Esophagus muscularis mucosa (tissue), 4 donors: ENCODE results near the gene GLRB. TPM values are rescaled to one million over a fixed set of nuclear protein-coding genes. Genes with fewer than 3 reads are reported as not detected.

Experiments
- DNase-seq: peaks from one replicate; pipeline ENCODE4 v3.0.0-alpha.2; 2017; ENCODE audit errors: extremely low spot score
- H3K27ac ChIP-seq, 4 donors: fragments of 200-600 bp; sonication (generic); replicated peaks in 1 of 4; 1 replicate in 3 of 4; 2 replicates in 1 of 4; pipeline ENCODE4 v1.5.1; 2016 to 2019; ENCODE audit warnings: mild to moderate bottlenecking in 1 of 4
- H3K27me3 ChIP-seq, 4 donors: fragments of 200-600 bp; sonication (generic); one replicate each; pipeline versions ENCODE4 v1.5.1 to v1.6.0; 2016 to 2019
- H3K36me3 ChIP-seq, 4 donors: fragments of 200-600 bp; sonication (generic); one replicate each; pipeline ENCODE4 v1.5.1; 2016 to 2019
- H3K4me1 ChIP-seq, 4 donors: fragments of 200-600 bp; sonication (generic); one replicate each; pipeline ENCODE4 v1.5.1; 2016 to 2019
- H3K4me3 ChIP-seq, 4 donors: fragments of 200-600 bp; sonication (generic); 1 replicate in 2 of 4; 2 replicates in 2 of 4; pipeline ENCODE4 v1.5.1; 2016 to 2019; ENCODE audit warnings: mild to moderate bottlenecking in 4 of 4, moderate library complexity in 1 of 4
- H3K9me3 ChIP-seq, 4 donors: fragments of 200-600 bp; sonication (generic); 1 replicate in 3 of 4; 2 replicates in 1 of 4; pipeline ENCODE4 v1.5.1; 2016 to 2019
- EP300 ChIP-seq: sonication (generic); formaldehyde crosslinking; IDR thresholded peaks from one replicate; pipeline ENCODE4 v1.6.1; 2017; ENCODE audit warnings: antibody characterized with exemption
- POLR2A ChIP-seq: fragments of 450-650 bp; IDR thresholded peaks from one replicate; pipeline ENCODE4 v1.6.1; 2017; ENCODE audit warnings: antibody characterized with exemption, moderate library complexity, mild to moderate bottlenecking, low read depth
- POLR2AphosphoS5 ChIP-seq, 2 donors: sonication (generic); formaldehyde crosslinking; IDR thresholded peaks; one replicate each; pipeline ENCODE4 v1.6.1; 2017; ENCODE audit warnings: antibody characterized with exemption in 2 of 2
- WGBS: methylation state at CpG from one replicate; pipeline ENCODE4 v1.1.5; 2018; 5-methylcytosine and 5-hydroxymethylcytosine counted together
- intact Hi-C: fragments of 100-400 bp; cut with DNase I; formaldehyde crosslinking; loops from one replicate; pipeline ENCODE4 v1.15.1; 2023
- total RNA-seq, 4 donors: library from RNA; depleted of rRNA; stranded (reverse); fragments of >200 nt; gene quantifications; one replicate each; pipeline versions ENCODE4 v1.1.0 to v1.2.1, GENCODE V29; 2016
- TF ChIP-seq, protein P1 (sequence below), 3 experiments: fragments of 200-600 bp in 2 of 3; fragments of 450-650 bp in 1 of 3; sonication (generic) in 2 of 3; IDR thresholded peaks; one replicate each; pipeline ENCODE4 v1.5.1; 2017 to 2019; ENCODE audit warnings: antibody characterized with exemption in 3 of 3, mild to moderate bottlenecking in 2 of 3, moderate library complexity in 1 of 3

Gene GLRB
- total RNA-seq, 4 donors from 2014 or later: 1.5 to 2.1 (median 1.8) TPM

DNA sequence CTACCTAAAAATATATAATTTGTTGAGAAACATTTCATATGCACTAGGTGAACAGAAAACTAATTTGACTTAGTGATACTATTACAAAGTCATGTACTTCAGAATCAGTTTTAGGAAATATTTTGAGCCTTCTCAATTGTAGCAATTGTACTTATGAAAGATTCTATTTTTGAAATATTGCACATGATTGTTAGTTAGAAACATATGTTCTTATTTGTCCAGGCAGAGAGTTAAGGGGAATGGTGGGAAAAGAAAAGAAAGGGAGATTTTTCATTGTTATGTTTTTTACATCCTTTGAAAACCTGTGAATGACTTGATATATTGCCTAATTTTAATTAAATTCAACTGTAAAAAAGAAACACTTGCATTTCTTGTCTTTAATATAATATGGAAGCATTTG, 66.0 kb downstream of the GLRB start:
- H3K27ac ChIP-seq: no peak overlapping the region
- DNase-seq: no peak
- no peaks in the 10 kb centered on the region for H3K27me3 ChIP-seq
- TF ChIP-seq, protein P1, sequence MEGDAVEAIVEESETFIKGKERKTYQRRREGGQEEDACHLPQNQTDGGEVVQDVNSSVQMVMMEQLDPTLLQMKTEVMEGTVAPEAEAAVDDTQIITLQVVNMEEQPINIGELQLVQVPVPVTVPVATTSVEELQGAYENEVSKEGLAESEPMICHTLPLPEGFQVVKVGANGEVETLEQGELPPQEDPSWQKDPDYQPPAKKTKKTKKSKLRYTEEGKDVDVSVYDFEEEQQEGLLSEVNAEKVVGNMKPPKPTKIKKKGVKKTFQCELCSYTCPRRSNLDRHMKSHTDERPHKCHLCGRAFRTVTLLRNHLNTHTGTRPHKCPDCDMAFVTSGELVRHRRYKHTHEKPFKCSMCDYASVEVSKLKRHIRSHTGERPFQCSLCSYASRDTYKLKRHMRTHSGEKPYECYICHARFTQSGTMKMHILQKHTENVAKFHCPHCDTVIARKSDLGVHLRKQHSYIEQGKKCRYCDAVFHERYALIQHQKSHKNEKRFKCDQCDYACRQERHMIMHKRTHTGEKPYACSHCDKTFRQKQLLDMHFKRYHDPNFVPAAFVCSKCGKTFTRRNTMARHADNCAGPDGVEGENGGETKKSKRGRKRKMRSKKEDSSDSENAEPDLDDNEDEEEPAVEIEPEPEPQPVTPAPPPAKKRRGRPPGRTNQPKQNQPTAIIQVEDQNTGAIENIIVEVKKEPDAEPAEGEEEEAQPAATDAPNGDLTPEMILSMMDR (IDR thresholded peaks at IDR 0.05): no peak
- TF ChIP-seq POLR2AphosphoS5 (IDR thresholded peaks at IDR 0.05) (no peak), POLR2A (no peak), EP300 (no peak)
- no peaks in the 10 kb centered on the region for H3K9me3 ChIP-seq
- H3K4me1 ChIP-seq: no peaks in the 10 kb centered on the region
- no peaks in the 10 kb centered on the region for H3K36me3 ChIP-seq
- no peak overlapping the region for H3K4me3 ChIP-seq
- intact Hi-C loops: no loop called here

DNA sequence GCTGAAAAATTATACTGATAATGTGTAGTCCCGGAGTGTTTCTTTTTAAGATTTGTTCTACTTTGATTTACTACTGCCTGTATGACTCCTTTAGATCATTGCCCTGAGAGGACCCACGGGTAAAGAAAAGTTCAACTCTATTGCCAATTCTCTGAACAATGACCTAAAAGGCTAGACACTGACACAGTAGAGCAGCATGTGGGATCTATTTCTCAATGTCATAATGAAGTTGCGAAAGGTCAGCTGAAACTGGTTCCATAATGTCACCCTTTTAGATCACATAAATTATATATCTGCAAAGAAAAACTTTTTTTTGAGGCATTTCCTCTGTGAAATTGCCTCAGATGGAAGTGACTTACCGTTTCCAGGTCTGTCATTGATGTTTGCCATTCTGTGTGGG, 67.4 kb downstream of the GLRB start:
- WGBS: 88% methylated on average over 4 of the region's 4 CpGs
- no peak for DNase-seq
- TF ChIP-seq, protein P1 (IDR thresholded peaks at IDR 0.05): no peak
- TF ChIP-seq POLR2AphosphoS5 (IDR thresholded peaks at IDR 0.05) (no peak), EP300 (no peak), POLR2A (no peak)
- intact Hi-C loops: no loop called here
- H3K36me3 ChIP-seq: no peaks in the 10 kb centered on the region
- no peaks in the 10 kb centered on the region for H3K9me3 ChIP-seq
- H3K27me3 ChIP-seq: no peaks in the 10 kb centered on the region
- no peak overlapping the region for H3K4me3 ChIP-seq
- no peak overlapping the region for H3K27ac ChIP-seq
- no peaks in the 10 kb centered on the region for H3K4me1 ChIP-seq

GRCh38 chr4:157151711-157152110, 75.8 kb downstream of the GLRB start:
- TF ChIP-seq POLR2A: no peak
- TF ChIP-seq, protein P1 (IDR thresholded peaks at IDR 0.05): no peak
- TF ChIP-seq EP300: no peak
- no peak for TF ChIP-seq POLR2AphosphoS5 (IDR thresholded peaks at IDR 0.05)
- DNase-seq: no peak
- Histone ChIP-seq H3K27me3 (no peaks in the 10 kb centered on the region), H3K4me3 (no peak overlapping the region), H3K9me3 (no peaks in the 10 kb centered on the region), H3K27ac (no peak overlapping the region), H3K36me3 (no peaks in the 10 kb centered on the region), H3K4me1 (no peaks in the 10 kb centered on the region)
- 57% methylated on average over 1 of the region's 1 CpG for WGBS
- intact Hi-C loops: no loop called here

GRCh38 chr4:157165935-157166610, 90.1 kb downstream of the GLRB start:
- WGBS: 42% methylated on average over 3 of the region's 3 CpGs
- Histone ChIP-seq H3K4me1 (peaks cover 0 to 3% (median 0%) of the 10 kb centered on the region in 4 donors), H3K4me3 (no peak overlapping the region), H3K9me3 (peaks cover 0 to 9% (median 0%) of the 10 kb centered on the region in 4 donors), H3K36me3 (no peaks in the 10 kb centered on the region), H3K27ac (no peak overlapping the region), H3K27me3 (peaks cover 0 to 11% (median 0%) of the 10 kb centered on the region in 4 donors)
- no peak for DNase-seq
- intact Hi-C loops: no loop called here
- TF ChIP-seq POLR2A (no peak), POLR2AphosphoS5 (IDR thresholded peaks at IDR 0.05) (no peak), EP300 (no peak)
- TF ChIP-seq, protein P1 (IDR thresholded peaks at IDR 0.05): no peak

GRCh38 chr4:157170321-157170720, 94.4 kb downstream of the GLRB start:
- TF ChIP-seq, protein P1 (IDR thresholded peaks at IDR 0.05): no peak
- TF ChIP-seq POLR2AphosphoS5 (IDR thresholded peaks at IDR 0.05) (no peak), EP300 (no peak), POLR2A (no peak)
- intact Hi-C loops: no loop called here
- Histone ChIP-seq H3K4me3 (no peak overlapping the region), H3K27ac (no peak overlapping the region), H3K4me1 (peaks cover 0 to 3% (median 0%) of the 10 kb centered on the region in 4 donors), H3K9me3 (no peaks in the 10 kb centered on the region), H3K36me3 (no peaks in the 10 kb centered on the region), H3K27me3 (no peaks in the 10 kb centered on the region)
- DNase-seq: no peak
- WGBS: 82% methylated on average over 5 of the region's 5 CpGs
